ENCODE measurements around the gene RETREG1.
A peak's percentile ranks its signal among the peaks of the same experiment; 100 is the strongest.
"Not testable (repeated sequence)": the region's sequence is repeated elsewhere in the genome, so short reads cannot be mapped to it uniquely, and the experiment has no call there.

Gene RETREG1, protein sequence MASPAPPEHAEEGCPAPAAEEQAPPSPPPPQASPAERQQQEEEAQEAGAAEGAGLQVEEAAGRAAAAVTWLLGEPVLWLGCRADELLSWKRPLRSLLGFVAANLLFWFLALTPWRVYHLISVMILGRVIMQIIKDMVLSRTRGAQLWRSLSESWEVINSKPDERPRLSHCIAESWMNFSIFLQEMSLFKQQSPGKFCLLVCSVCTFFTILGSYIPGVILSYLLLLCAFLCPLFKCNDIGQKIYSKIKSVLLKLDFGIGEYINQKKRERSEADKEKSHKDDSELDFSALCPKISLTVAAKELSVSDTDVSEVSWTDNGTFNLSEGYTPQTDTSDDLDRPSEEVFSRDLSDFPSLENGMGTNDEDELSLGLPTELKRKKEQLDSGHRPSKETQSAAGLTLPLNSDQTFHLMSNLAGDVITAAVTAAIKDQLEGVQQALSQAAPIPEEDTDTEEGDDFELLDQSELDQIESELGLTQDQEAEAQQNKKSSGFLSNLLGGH

GRCh38 chr5:16616536-16617273, at the start of gene RETREG1:
TSS of gene RETREG1 (minus strand) at chr5:16616997. CDS start at chr5:16616971, 26 bp downstream.
- DNase-seq = peak in 1 of 2 donors; percentile 36

GRCh38 chr5:16666130-16666882, 49.5 kb upstream of the RETREG1 start:
- DNase-seq = no peak

- DNase-seq = no peak
These were observed 48.8 kb upstream of the RETREG1 start for GRCh38 chr5:16665601-16666000.

GRCh38 chr5:16664368-16664767, 47.6 kb upstream of the RETREG1 start:
- no peak for DNase-seq

DNA sequence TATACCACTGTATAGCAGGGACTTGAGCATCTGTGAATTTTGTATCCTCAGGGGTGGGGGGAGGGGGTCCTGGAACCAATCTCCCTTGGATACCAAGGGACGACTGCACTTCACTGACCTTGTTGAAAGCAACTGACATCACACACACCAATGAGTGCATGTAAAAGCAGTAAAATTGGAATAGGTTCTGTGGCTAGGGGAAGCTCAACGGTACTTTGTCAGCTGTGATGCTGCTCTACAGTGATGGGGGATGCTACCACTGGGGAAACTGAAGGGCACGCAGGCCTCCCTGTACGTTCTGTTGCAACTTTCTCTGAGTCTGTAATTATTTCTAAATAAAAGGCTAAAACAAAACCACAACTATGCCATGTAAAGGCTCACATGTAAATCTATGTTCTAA, 47.0 kb upstream of the RETREG1 start:
- no peak for DNase-seq

DNA sequence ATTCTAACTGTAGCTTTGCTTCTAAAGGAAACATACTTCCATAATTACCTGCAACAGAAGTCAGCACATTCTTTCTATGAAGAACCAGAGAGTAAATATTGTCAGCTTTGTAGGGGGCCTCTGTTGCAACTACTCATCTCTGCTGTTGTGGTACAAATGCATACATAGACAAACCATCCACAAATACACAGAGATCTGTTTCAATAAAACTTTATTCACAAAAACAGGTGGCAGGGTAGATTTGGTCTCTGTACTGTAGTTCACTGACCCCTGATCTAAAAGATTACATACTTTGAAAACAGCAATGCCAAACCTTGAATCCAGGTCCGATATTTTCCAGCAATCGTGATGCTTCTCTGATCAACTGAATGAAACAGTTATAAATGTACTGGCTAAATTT, 44.9 kb upstream of the RETREG1 start:
- DNase-seq = no peak

GRCh38 chr5:16660982-16661381, 44.2 kb upstream of the RETREG1 start:
- no peak for DNase-seq

DNA sequence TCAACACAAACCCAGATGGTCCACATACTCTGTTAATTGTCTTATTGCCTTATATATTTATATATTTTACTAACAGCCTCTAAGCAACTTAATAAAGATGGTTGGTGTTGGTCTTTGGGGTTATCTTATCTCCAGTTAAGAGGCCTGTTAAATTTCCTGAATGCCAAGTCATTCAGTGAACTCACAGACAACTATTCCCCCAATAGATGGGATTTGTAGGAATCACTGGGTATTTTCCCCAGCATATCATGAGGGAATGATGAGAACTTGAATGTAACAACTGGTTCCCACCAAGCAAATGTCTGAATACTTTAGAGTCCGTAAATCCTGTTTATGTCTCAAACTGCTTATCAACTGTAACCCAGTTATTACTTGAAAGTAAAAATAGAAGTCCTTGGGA, 42.7 kb upstream of the RETREG1 start:
- no peak for DNase-seq

DNA sequence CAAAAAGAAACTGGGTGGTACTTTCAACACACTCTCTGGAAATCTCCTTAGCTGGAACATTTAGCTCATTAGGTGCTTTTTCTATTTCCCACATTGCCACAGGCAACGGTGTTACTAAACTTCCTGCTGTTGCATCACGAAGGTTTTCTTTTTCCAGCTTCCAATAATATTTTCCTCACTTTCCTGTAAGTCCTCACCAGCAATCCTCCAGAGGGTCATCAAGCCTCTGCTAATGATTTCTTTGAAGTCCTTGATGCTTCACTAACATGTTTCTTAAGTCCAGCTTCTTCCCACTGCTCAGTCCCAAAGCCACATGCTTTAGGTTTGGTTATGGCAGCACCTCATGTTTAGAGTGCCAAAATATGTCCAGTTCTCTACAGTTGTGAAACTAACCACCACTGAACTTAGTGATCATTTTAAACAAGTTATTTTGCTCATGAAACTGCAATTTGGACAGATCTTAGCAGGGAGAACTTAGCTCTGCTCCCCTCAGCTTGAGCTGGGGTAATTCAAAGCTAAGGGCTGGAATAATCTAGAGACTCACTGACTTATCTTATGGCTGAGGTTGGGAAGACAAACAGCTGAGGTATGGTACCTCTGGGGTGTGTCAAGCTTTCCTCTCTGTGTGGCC, 39.9 kb upstream of the RETREG1 start:
- no peak for DNase-seq

DNA sequence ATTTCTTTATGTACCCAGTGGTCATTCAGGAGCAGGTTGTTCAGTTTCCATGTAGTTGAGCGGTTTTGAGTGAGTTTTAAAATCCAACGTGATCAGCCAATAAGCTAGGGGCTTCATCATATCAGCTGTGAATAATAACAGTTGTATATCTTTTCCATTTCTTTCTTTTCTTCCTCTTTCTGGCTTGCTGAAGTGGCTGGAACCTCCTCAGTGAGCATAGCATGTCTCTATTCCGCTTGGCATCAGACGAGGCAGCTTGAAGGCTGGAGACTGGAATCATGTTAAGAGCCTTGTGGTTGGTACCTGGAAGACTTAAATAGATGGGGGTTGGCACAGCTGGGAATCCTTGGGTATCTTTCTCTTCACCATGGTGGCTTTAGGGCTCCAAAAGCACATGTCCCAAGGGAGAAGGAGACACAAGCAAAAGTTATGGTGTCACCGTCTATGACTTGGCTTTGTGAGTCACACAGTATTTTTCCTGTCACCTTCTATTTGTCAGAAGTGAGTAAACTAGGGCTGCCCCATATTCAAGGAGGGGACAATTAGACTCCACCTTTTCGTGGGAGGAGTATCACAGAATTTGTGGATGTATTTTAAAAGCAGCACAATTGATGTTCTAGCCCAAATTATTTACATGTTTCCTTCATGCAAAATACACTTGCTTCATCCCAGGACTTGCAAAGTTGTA, 38.0 kb upstream of the RETREG1 start:
- no peak for DNase-seq

DNA sequence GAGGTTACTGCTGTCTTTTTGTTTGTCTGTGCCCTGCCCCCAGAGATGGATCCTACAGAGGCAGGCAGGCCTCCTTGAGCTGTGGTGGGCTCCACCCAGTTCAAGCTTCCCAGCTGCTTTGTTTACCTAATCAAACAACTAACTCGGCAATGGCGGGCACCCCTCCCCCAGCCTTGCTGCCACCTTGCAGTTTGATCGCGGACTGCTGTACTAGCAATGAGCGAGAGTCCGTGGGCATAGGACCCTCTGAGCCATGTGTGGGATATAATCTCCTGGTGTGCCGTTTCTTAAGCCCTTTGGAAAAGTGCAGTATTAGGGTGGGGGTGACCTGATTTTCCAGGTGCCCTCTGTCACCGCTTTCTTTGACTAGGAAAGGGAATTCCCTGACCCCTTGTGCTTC, 31.9 kb upstream of the RETREG1 start:
- DNase-seq = not testable (repeated sequence)

- no peak for DNase-seq
These were observed 27.6 kb upstream of the RETREG1 start for GRCh38 chr5:16644301-16644889.

- DNase-seq = no peak
These were observed 26.1 kb upstream of the RETREG1 start for GRCh38 chr5:16642867-16643266.

DNA sequence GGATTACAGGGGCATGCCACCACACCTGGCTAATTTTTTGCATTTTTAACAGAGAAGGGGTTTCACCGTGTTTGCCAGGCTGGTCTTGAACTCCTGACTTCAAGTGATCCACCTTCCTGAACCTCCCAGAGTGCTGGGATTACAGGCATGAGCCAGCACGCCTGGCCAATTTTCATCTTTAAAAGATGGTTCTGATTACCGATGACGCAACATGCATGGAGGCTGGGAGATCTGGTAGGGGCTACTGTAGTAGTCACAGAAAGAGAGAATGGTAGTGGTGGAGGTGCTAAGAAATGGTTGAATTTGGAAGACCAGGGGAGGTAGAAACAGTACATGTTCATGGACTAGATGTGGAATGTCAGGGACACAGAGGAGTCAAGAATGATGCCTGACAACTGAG, 22.4 kb upstream of the RETREG1 start:
- no peak for DNase-seq

- no peak for DNase-seq
These were observed 11.6 kb upstream of the RETREG1 start for GRCh38 chr5:16628376-16628775.

GRCh38 chr5:16626696-16627264, 10.0 kb upstream of the RETREG1 start:
- DNase-seq = no peak

DNA sequence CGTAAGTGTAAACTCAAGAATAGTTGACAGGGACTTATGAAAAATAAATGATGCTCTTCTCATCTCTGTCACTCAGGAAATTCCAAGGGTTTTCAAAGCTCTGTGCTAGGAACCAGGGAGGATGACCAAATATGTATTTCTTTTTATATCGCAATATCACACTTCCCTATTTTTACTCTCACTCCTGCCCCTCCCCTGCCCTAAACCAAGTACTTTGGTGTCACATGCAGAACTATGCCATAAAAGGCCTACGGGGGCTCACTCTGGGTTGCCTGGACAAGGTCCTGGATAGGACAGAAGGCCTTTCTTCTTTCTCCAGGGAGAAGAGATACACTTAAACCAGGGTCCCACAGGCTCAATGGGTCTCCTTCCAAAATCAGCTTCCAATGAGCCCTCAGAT, 8.3 kb upstream of the RETREG1 start:
- no peak for DNase-seq

DNA sequence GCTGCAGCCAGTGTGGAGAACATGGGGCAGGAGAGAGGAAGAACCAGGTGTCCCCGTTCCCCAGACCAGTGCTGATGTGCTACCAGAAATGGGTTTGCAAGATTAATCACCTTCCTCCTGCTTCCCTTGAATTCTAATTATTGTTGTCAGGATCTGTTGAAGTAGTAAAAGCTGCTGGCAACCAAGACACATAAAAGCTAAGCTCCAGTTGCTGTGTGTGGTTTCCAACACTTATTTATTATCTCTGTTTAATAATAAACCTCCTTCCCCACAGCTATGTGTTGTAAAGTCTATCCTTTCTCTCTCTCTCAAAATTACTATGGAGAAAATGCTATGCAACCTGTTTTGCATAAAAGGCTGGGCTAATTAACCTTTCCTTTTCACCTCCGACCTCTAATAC, 2.3 kb upstream of the RETREG1 start:
- no peak for DNase-seq

GRCh38 chr5:16618138-16618897, 1.5 kb upstream of the RETREG1 start:
- no peak for DNase-seq

- peak in 1 of 2 donors; percentile 26 for DNase-seq
These were observed 624 bp upstream of the RETREG1 start for GRCh38 chr5:16617274-16617968.

Data from bone marrow (tissue), 2 donors.